Right lobe of liver (tissue), 6 donors: ENCODE measurements around the gene XCL2. TPM values are rescaled to one million over a fixed set of nuclear protein-coding genes. Genes with fewer than 3 reads are reported as not detected.

Experiments used
- ATAC-seq, 4 donors: fragments of 200-7000 bp; cut with Tn5 transposase; one replicate each; pipeline ENCODE4 v1.9.1; 2020; ENCODE audit warnings: mild to moderate bottlenecking in 4 of 4, moderate library complexity in 4 of 4
- DNase-seq, 3 donors: peaks; one replicate each; pipeline ENCODE4 v3.0.0-alpha.2; 2020
- H3K27ac ChIP-seq, 3 donors: fragments of 200-600 bp; one replicate each; pipeline ENCODE4 v1.8.0; 2022
- H3K27me3 ChIP-seq, 2 donors: fragments of 200-600 bp; one replicate each; pipeline ENCODE4 v1.8.0; 2022
- H3K36me3 ChIP-seq, 4 donors: fragments of 200-600 bp; sonication (generic) in 1 of 4; one replicate each; pipeline versions ENCODE4 v1.5.1 to v1.8.0; 2017 to 2022; ENCODE audit warnings: control low read depth in 1 of 4
- H3K4me1 ChIP-seq, 4 donors: fragments of 200-600 bp; sonication (generic) in 1 of 4; one replicate each; pipeline versions ENCODE4 v1.5.1 to v1.8.0; 2017 to 2022; ENCODE audit warnings: control low read depth in 1 of 4
- H3K4me3 ChIP-seq, 3 donors: fragments of 200-600 bp; one replicate each; pipeline ENCODE4 v1.8.0; 2022
- H3K9me3 ChIP-seq, 4 donors: fragments of 200-600 bp; sonication (generic) in 1 of 4; one replicate each; pipeline versions ENCODE4 v1.5.1 to v1.8.0; 2017 to 2022; ENCODE audit warnings: control low read depth in 1 of 4
- CTCF ChIP-seq, 4 donors: fragments of 200-600 bp in 3 of 4; fragments of 450-650 bp in 1 of 4; IDR thresholded peaks; one replicate each; pipeline versions ENCODE4 v1.5.1 to v1.8.0; 2016 to 2022; ENCODE audit warnings: antibody characterized with exemption in 4 of 4, mild to moderate bottlenecking in 2 of 4
- POLR2A ChIP-seq: fragments of 450-650 bp; IDR thresholded peaks from one replicate; pipeline ENCODE4 v1.6.1; 2017; ENCODE audit warnings: antibody characterized with exemption, mild to moderate bottlenecking
- WGBS: methylation state at CpG from one replicate; pipeline ENCODE4 v1.1.6; 2018; ENCODE audit warnings: low coverage, low lambda C conversion rate; ENCODE audit not compliant: insufficient coverage; ENCODE audit errors: missing lambda C conversion rate; 5-methylcytosine and 5-hydroxymethylcytosine counted together
- intact Hi-C, 2 donors: fragments of 100-400 bp; cut with DNase I; formaldehyde crosslinking; loops; one replicate each; pipeline versions ENCODE4 v1.11.2 to v1.14.1; 2022
- total RNA-seq, 6 experiments: library from RNA; depleted of rRNA in 2 of 6; stranded (reverse); fragments of >200 nt in 2 of 6; fragmentation: NEBNext Ultra II Directional in 3 of 6; extraction: Animal tissue kit (Norgen Biotek cat#: 25700) in 3 of 6; gene quantifications; one replicate each; pipeline versions ENCODE4 v1.1.0 to v1.2.4, GENCODE V29; 2016 to 2023
- donor health status: DM: no; HTN: yes; CAD: no.
- donor health status: DM: no; HTN: no; CAD: no.
- donor health status: DM: no; HTN: no; CAD: no.
- donor health status: DM: no; HTN: yes; CAD: no.
- donor health status: DM: no; HTN: yes; CAD: no.

The XCL2 gene
- total RNA-seq, 6 experiments from 2014 or later = 1.4 to 1.6 TPM; not detected in 4

- no peaks in the 10 kb centered on the region for H3K36me3 ChIP-seq
- DNase-seq (peak; percentile 49 to 77 (median 76)), ATAC-seq (peak; percentile 86 to 95 (median 93))
- intact Hi-C loops = no loop called here
- H3K27me3 ChIP-seq = no peaks in the 10 kb centered on the region
- H3K27ac ChIP-seq = no peak overlapping the region
- TF ChIP-seq CTCF (IDR thresholded peaks at IDR 0.05) (no peak), POLR2A (no peak)
- peaks cover 0 to 9% (median 0%) of the 10 kb centered on the region in 4 donors for H3K4me1 ChIP-seq
- no peak overlapping the region for H3K4me3 ChIP-seq
- H3K9me3 ChIP-seq = no peaks in the 10 kb centered on the region
- 40% methylated on average over 4 of the region's 4 CpGs for WGBS
Observed at GRCh38 chr1:168504064-168504837, 39.5 kb downstream of the XCL2 start.

- DNase-seq (no peak), ATAC-seq (no peak)
- intact Hi-C loops = no loop called here
- Histone ChIP-seq H3K9me3 (no peaks in the 10 kb centered on the region), H3K36me3 (no peaks in the 10 kb centered on the region), H3K4me3 (no peak overlapping the region), H3K4me1 (peaks cover 0 to 18% (median 0%) of the 10 kb centered on the region in 4 donors), H3K27me3 (no peaks in the 10 kb centered on the region), H3K27ac (no peak overlapping the region)
- 80% methylated on average over 2 of the region's 2 CpGs for WGBS
- no peak for TF ChIP-seq CTCF (IDR thresholded peaks at IDR 0.05)
- TF ChIP-seq POLR2A = no peak
Observed at GRCh38 chr1:168499688-168500049, 44.1 kb downstream of the XCL2 start.

- no peak for DNase-seq
- no peak for ATAC-seq
- TF ChIP-seq CTCF (IDR thresholded peaks at IDR 0.05) = no peak
- TF ChIP-seq POLR2A = no peak
- intact Hi-C loops = no loop called here
- Histone ChIP-seq H3K9me3 (no peaks in the 10 kb centered on the region), H3K4me3 (no peak overlapping the region), H3K27me3 (no peaks in the 10 kb centered on the region), H3K36me3 (no peaks in the 10 kb centered on the region), H3K27ac (no peak overlapping the region), H3K4me1 (peaks cover 0 to 16% (median 0%) of the 10 kb centered on the region in 4 donors)
- WGBS = 82% methylated on average over 4 of the region's 4 CpGs
Observed at GRCh38 chr1:168498956-168499687, 44.7 kb downstream of the XCL2 start.

GRCh38 chr1:168498159-168498631 is 45.6 kb downstream of the XCL2 start:
- Histone ChIP-seq H3K27me3 (no peaks in the 10 kb centered on the region), H3K9me3 (no peaks in the 10 kb centered on the region), H3K36me3 (no peaks in the 10 kb centered on the region), H3K4me1 (peaks cover 0 to 11% (median 0%) of the 10 kb centered on the region in 4 donors), H3K27ac (no peak overlapping the region), H3K4me3 (no peak overlapping the region)
- intact Hi-C loops = no loop called here
- no peak for DNase-seq
- ATAC-seq = no peak
- no peak for TF ChIP-seq CTCF (IDR thresholded peaks at IDR 0.05)
- no peak for TF ChIP-seq POLR2A
- 61% methylated on average over 2 of the region's 2 CpGs for WGBS
